DOHH2 (cell line): ENCODE results near the gene STARD13.

Source experiments
- H3F3A ChIP-seq: fragments of 200-600 bp; sonication (generic), shearing (Covaris generic); 2 replicates; pipeline ENCODE4 v1.6.0; 2016; ENCODE audit warnings: antibody characterized with exemption, mild to moderate bottlenecking; ENCODE audit not compliant: control insufficient read depth, insufficient read depth
- H3K27ac ChIP-seq: fragments of 200-600 bp; sonication (generic); 2 replicates; pipeline ENCODE4 v1.5.1; 2014; ENCODE audit warnings: low read depth, mild to moderate bottlenecking, low read length, moderate library complexity
- H3K27me3 ChIP-seq: fragments of 200-600 bp; sonication (generic); 2 replicates; pipeline ENCODE4 v1.6.1; 2014; ENCODE audit warnings: mild to moderate bottlenecking, low read length, mixed read lengths; ENCODE audit not compliant: control insufficient read depth
- H3K36me3 ChIP-seq: fragments of 200-600 bp; sonication (generic); 2 replicates; pipeline ENCODE4 v1.6.1; 2014; ENCODE audit warnings: mild to moderate bottlenecking, low read length, moderate library complexity, mixed read lengths; ENCODE audit not compliant: control insufficient read depth
- H3K4me1 ChIP-seq: fragments of 200-600 bp; sonication (generic); 2 replicates; pipeline ENCODE4 v1.6.1; 2014; ENCODE audit warnings: mild to moderate bottlenecking, low read length, mixed read lengths; ENCODE audit not compliant: control insufficient read depth
- H3K4me2 ChIP-seq: fragments of 200-600 bp; sonication (generic); 2 replicates; pipeline ENCODE4 v1.6.0; 2014; ENCODE audit warnings: mild to moderate bottlenecking, low read length, moderate library complexity
- H3K4me3 ChIP-seq: fragments of 200-600 bp; sonication (generic); 2 replicates; pipeline ENCODE4 v1.5.1; 2014; ENCODE audit warnings: mild to moderate bottlenecking, low read length, mixed read lengths
- H3K79me2 ChIP-seq: fragments of 200-600 bp; sonication (generic); 2 replicates; pipeline ENCODE4 v1.6.1; 2014; ENCODE audit warnings: mild to moderate bottlenecking, low read length, mixed read lengths; ENCODE audit not compliant: control insufficient read depth
- H3K9me2 ChIP-seq: fragments of 200-600 bp; sonication (generic); replicated peaks from 2 replicates; pipeline ENCODE4 v1.6.1; 2014; ENCODE audit warnings: mild to moderate bottlenecking, low read length, mixed read lengths; ENCODE audit not compliant: control insufficient read depth
- H3K9me3 ChIP-seq: fragments of 200-600 bp; sonication (generic); 2 replicates; pipeline ENCODE4 v1.6.1; 2014; ENCODE audit warnings: antibody characterized with exemption, low read length, mixed read lengths; ENCODE audit not compliant: control insufficient read depth, insufficient read depth
- H4K20me1 ChIP-seq: fragments of 200-600 bp; sonication (generic); 2 replicates; pipeline ENCODE4 v1.6.0; 2014; ENCODE audit warnings: low read depth, mild to moderate bottlenecking, antibody characterized with exemption, low read length, moderate library complexity; ENCODE audit not compliant: control insufficient read depth, insufficient read depth
- CTCF ChIP-seq: fragments of 200-600 bp; sonication (generic); IDR thresholded peaks from one replicate; pipeline ENCODE4 v1.5.1; 2014; ENCODE audit warnings: antibody characterized with exemption, mild to moderate bottlenecking, low read depth, low read length; ENCODE audit not compliant: poor library complexity, severe bottlenecking
- EZH2phosphoT487 ChIP-seq: fragments of 200-600 bp; sonication (generic); IDR thresholded peaks from 2 replicates; pipeline ENCODE4 v1.6.1; 2017; ENCODE audit warnings: borderline replicate concordance, mild to moderate bottlenecking, antibody characterized with exemption, low read length, moderate library complexity, mixed read lengths

Gene STARD13

GRCh38 chr13:33066329-33066728, 219.2 kb downstream of the STARD13 start:
- Histone ChIP-seq H3K27me3 (no peaks in the 10 kb centered on the region), H3K4me3 (no peak overlapping the region), H4K20me1 (no peaks in the 10 kb centered on the region), H3K79me2 (no peaks in the 10 kb centered on the region), H3K27ac (no peak overlapping the region), H3K4me2 (no peak overlapping the region), H3K36me3 (no peaks in the 10 kb centered on the region), H3F3A (no peaks in the 10 kb centered on the region), H3K9me3 (no peaks in the 10 kb centered on the region), H3K9me2 (no peaks in the 10 kb centered on the region), H3K4me1 (no peaks in the 10 kb centered on the region)
- TF ChIP-seq CTCF (no peak), EZH2phosphoT487 (no peak)

- no peaks in the 10 kb centered on the region for H3K79me2 ChIP-seq
- H3K36me3 ChIP-seq: no peaks in the 10 kb centered on the region
- H3F3A ChIP-seq: no peaks in the 10 kb centered on the region
- H3K27me3 ChIP-seq: no peaks in the 10 kb centered on the region
- TF ChIP-seq EZH2phosphoT487: no peak
- no peak for TF ChIP-seq CTCF
- no peaks in the 10 kb centered on the region for H3K9me2 ChIP-seq
- no peaks in the 10 kb centered on the region for H4K20me1 ChIP-seq
- H3K27ac ChIP-seq: no peak overlapping the region
- no peaks in the 10 kb centered on the region for H3K4me1 ChIP-seq
- no peak overlapping the region for H3K4me2 ChIP-seq
- H3K4me3 ChIP-seq: no peak overlapping the region
- H3K9me3 ChIP-seq: no peaks in the 10 kb centered on the region; the same call in 1 of the 2 replicates
These were observed 224.7 kb downstream of the STARD13 start for GRCh38 chr13:33060815-33061214.

GRCh38 chr13:33058776-33059327, 226.7 kb downstream of the STARD13 start:
- Histone ChIP-seq H3K9me2 (no peaks in the 10 kb centered on the region), H3F3A (no peaks in the 10 kb centered on the region), H3K79me2 (no peaks in the 10 kb centered on the region), H4K20me1 (no peaks in the 10 kb centered on the region), H3K27me3 (no peaks in the 10 kb centered on the region), H3K4me3 (no peak overlapping the region), H3K4me2 (no peak overlapping the region), H3K36me3 (no peaks in the 10 kb centered on the region), H3K27ac (no peak overlapping the region), H3K9me3 (no peaks in the 10 kb centered on the region; the same call in 1 of the 2 replicates), H3K4me1 (no peaks in the 10 kb centered on the region)
- TF ChIP-seq EZH2phosphoT487: no peak
- TF ChIP-seq CTCF: no peak
